HG03520 (cell line): ENCODE measurements around the gene CUTA.

ENCODE experiments used
- ATAC-seq: cut with Tn5 transposase; IDR thresholded peaks from one replicate; pipeline ENCODE4 v1.9.1; 2021; ENCODE audit warnings: mild to moderate bottlenecking, moderate library complexity; ENCODE audit not compliant: unreplicated experiment

Gene CUTA

DNA sequence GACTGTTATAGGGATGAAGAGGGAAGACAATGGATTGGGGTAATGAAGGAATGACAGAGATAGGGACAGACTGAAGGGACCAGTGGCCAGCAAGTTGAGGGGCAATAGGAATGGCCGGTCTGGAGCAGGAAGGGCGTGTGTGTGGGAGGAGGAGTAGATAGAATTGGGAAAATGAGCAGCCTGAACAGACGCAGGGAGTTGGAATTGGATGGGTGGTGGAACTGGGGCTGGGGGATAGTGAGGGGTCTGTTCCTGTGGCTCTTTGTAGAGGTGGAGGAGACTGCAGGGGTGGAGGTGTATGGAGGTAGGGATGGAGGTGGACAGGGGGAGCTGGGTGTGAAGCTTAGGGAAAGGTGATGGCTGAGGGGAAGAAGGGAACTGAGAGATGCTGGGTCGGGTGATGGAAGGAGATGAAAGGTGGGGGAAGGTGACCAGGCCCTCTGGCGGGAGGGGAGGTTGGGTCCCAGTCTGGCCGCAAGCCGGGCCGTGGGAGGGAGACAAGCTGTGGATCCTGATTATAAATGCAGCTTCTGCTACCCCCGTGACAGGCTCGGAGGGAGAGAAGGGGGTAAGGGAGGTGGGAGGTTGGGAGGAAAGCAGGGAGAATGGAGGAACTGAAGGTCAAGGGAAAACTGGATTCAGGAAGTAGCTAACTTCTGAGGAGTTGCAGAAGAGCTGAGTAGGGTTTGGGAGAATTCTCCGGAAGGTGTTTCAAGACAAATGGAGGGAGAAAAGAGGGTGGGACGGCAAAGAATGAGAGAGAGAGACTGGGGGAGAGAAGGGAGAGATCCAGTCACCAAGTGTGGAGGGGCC, 7.2 kb upstream of the CUTA start:
- ATAC-seq, result no peak

DNA sequence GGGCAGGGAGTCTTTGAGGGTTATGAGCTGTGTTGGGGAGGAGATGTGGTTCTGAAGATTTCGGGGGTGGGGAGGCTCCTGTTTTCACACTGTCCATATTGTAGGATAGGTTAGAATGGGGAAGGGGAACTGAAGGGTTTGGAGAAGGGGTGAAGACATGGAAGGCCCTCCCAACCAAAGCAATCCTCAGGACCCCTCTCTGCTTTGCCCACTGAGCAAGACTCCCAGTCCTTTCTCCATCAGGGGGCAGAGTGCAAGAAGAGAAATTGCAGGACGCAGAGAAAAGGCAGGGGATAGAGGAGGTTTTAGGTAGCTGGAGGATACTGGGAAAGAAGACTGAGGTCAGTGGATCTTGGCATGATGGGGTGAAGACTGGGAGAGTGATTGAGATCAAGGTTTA, 5.9 kb upstream of the CUTA start:
- no peak for ATAC-seq

DNA sequence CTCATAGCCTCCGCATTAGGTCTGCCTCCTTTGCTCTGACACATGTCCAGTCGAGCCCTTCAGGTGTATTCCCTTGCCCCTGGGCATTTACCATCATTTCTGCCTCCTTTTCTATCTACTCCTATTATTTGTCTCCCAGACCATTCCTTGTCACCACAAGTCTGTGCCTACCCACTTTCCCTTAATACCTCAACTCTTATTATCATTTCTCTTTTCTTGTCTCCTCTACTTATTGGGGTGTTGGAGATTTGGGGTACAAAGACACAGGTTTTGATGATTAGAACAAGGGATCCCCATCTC, 3.4 kb upstream of the CUTA start:
- ATAC-seq, result no peak

DNA sequence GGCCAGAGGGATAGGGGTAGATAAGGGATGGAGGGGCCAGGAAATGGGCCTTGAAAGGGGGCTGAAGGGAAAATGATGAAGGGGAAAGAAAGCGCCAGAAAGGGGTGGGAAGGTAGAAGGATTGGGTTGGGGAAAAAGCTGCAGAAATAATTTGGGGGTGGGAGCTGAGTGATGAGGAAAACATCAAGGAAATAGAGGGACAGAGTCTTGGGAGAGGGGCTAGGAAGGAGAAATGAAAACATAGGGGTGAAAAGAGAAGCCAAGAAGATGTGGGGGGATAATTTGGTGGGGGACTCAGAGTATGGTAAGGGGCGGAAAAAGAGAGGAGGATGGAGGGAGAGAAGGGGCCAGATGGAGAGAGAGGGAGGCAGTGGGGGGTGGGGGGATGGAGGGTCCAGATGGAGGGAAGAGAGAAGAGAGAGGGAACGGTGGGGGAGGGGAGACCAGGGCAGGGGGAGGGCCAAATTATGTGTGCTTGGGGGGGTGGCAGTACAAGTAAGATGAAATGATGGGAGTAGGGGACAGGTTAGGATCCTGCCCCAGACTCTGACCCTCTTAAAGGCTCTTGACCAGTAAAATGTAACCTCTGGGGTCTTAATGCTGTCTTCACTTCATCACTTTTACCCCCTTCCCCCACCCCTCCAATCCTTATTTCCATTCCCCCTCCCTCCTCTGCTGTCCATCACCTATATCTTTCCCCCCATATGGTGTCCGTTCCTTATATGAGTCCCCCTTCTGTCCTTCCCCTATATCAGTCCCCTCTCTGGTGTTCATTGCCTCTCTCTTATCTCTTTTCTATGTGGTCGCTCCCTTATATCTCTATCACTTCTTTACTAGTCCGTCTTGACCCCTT, 2.8 kb upstream of the CUTA start:
- ATAC-seq, result no peak

DNA sequence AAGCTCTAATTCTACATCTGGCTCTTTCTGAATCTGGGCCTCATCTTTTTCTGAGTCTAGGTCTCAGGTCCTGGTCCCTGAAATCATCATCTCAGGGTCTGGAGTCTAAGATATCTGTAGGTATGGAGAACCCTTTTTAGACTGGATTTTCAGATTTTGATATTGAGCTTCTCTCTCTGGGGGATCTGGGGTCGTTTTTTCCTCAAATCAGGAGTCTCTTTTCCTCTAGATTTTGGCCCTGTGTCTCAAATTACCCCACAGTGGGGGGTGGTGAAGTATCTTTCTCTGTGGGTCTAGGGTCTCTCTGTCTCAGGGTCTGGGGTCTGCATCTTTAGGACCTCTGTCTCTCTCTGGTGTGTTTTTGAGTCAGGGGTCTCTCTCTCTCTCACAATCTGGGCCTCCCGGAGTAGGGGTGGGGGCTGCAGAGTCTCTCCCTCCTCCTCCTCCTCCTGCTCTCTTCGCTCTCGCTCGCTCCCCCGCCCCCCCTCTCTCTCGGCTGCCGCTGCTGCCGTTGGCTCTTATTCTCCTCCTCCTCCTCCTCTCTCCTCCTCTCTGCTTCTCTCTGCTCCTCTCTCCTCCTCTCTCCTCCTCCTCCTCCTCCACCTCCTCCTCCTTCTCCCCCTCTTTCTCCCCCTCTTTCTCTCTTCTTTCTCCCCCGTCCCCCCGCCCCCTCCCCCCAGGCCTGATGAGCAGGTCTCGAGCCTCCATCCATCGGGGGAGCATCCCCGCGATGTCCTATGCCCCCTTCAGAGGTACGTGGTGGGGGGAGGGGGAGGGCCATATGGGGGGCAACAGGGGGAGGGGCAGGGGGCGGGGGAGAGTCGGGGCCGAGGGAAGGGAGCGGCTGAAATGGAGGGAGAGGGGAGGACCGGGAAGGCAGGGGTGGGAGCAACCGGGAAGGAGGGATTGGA, 1.9 kb upstream of the CUTA start, which contains the start of gene SYNGAP1:
Gene SYNGAP1 (plus strand): TSS at position 486 of the 911 bp plus-strand sequence. CDS start 200 bp downstream, at position 686.
- no peak for ATAC-seq

DNA sequence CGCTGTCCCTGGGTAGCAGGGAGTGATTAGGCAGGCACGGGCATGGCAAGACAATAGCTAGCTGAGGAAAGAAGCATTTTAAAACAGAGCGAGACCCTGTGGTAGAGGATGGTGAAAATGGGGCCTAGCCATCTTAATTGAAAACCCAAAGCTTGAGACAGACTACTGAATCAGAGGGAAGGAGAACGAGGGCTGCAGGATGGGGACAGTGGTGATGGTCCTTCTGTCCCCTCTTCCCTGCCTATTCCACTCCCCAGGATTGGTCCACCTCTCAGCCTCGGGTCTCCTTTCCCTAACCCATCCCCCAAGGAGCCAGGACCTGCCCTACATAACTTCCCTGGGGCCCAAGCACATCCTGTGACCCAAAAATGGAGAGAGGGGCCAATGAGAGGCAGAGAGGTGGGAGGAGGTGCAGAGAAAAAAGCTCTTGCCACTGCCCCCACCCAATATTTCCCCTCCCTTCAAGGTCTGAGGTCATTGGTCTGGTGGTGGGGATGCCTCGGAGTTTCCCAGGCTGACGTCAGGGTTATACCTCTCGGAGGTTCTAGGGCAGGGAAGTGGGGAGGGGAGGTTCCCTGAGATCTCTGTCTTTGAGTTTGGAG, 884 bp upstream of the CUTA start:
- no peak for ATAC-seq

DNA sequence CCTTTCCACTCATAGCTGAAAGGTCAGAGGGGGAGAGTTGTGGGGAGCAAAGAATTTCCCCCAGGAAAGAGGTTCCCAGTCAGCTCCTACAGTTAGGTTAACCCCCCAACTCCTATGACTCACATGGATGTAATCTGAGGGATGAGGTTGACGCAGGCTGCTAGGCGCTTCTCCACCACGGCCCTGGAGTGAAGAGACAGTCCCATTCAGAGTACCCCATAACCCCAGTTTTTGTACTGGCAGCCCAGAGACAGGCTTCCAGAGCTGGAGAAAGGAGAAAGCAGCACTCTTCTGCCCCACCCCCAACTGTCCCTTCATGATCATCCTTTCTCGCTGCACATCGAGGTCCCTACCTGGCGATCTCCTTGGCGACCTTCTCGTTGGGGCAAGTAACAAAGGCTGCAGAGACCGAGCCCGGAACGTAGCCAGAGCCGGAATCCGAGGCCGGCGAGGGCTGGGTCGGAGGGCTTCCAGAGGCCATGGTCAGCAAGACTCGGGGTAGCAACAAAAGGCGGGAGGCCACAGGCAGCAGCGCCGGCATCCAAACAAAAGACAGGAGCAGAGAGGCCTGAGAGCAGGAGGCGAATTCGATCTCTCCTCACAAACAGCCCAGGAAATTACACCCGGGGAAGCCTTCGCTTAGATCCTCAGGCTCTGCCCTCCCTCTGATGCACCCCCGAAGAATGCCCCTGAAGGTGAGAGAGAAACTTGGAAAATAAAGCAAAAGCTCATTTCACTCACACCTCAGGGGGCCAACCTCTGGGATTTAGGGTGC, 592 bp downstream of the CUTA start:
- ATAC-seq, result no peak

DNA sequence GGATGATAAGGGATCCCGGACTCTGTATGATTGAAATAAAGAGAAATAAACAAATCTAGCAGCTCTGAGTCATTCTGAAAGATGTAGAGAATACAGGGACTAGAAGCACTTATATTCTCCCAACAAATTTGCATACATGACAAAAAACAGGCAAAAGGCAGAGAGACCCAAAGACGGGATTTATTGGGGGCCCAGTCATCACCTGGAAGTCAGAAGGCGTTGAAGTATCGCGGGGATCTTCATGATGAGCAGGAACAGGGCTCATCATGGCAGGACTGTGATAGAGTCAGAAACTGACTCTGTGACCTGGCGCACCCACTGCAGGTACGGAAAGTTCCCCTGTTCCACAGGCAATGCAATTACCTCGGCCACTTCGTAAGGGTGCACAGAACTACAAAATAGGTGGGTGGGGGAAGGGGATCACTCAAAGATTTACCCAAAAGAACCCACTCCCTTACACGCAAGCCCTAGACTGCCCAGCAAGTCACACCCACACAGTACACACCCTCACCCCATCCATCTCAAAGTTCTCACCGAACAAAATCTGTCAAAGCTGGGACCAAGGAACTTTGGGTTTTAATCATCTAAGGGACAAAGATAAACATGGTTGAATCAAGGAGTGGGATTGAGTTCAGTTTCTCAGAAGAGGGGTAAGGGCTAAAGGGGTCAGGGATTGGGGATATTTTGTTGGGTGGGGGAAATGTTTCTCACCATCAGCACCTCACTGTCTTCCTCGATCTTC, 1.4 kb downstream of the CUTA start:
- ATAC-seq, result no peak

DNA sequence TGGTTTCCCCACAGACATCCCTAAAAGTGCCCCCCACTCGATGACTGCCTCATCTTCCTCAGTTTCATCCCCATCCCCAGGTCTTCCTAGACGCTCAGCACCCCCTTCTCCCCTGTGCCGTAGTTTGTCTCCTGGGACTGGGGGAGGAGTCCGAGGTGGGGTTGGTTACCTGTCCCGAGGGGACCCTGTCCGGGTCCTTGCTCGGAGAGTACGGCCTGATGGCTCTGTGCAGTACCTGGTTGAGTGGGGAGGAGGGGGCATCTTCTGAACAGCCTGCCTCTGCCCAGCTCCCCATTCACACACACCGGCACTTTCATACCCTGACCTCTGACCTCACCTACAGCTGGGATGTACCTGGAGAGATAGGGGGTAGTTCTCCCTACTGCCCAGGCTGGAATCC, 2.1 kb downstream of the CUTA start:
- ATAC-seq, result no peak

DNA sequence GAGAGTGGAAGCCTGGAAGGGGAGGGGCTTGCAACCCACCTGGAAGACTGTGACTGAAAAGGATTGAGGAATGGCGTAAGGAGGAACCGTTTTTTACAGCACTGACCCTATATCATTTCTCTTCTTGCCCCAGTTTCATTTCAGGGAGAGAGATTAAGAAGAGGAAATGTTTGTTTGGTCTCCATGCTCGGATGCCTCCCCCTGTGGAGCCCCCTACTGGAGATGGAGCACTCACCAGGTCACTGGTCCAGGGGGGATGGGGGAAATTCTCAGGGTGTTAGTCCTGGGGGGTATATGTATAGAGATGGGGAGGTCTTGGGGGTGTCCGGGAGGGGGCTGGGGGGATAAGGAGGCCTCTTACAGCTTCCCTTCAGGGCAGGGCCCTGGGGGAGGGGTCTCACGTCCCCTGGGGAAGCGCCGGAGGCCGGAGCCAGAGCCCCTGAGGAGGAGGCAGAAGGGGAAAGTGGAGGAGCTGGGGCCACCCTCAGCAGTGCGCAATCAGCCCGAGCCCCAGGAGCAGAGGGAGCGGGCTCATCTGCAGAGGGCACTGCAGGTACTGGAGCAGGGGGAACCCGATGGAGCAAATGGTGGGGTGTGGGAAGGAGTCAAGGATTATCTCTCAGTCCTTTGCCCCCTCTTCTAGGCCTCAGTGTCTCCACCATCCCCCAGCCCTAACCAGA, 3.2 kb downstream of the CUTA start:
- ATAC-seq, result no peak

DNA sequence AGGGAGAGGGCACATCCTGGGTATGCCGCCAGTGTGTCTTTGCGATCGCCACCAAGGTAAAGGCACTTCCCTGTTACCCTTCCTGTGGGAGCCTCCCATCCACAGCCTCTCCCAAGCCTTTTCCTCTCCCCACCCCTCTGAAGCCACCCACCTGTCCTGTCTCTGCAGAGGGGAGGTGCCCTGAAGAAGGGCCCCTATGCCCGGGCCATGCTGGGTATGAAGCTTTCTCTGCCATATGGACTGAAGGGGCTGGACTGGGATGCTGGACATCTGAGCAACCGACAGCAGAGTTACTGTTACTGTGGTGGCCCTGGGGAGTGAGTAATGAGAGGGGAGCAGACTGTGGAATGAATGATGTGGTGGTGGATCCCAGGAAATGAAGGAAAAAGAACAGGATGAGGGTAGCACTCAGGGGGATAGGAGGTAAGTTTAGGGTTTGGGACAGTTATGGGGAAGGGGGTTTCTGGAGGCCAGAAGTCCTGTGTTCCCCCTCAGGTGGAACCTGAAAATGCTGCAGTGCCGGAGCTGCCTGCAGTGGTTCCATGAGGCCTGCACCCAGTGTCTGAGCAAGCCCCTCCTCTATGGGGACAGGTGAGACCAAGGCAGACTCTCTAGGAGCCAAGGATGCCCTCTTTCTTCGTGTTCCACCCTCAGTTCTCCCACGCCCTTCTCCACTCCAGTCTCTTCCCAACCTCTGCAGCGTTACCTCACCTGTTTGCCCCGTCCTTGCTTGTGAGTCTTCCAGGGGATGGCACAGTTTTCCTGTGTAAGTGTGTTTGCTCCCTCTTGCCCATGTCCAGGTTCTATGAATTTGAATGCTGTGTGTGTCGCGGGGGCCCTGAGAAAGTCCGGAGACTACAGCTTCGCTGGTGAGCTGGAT, 4.4 kb downstream of the CUTA start:
- no peak for ATAC-seq

DNA sequence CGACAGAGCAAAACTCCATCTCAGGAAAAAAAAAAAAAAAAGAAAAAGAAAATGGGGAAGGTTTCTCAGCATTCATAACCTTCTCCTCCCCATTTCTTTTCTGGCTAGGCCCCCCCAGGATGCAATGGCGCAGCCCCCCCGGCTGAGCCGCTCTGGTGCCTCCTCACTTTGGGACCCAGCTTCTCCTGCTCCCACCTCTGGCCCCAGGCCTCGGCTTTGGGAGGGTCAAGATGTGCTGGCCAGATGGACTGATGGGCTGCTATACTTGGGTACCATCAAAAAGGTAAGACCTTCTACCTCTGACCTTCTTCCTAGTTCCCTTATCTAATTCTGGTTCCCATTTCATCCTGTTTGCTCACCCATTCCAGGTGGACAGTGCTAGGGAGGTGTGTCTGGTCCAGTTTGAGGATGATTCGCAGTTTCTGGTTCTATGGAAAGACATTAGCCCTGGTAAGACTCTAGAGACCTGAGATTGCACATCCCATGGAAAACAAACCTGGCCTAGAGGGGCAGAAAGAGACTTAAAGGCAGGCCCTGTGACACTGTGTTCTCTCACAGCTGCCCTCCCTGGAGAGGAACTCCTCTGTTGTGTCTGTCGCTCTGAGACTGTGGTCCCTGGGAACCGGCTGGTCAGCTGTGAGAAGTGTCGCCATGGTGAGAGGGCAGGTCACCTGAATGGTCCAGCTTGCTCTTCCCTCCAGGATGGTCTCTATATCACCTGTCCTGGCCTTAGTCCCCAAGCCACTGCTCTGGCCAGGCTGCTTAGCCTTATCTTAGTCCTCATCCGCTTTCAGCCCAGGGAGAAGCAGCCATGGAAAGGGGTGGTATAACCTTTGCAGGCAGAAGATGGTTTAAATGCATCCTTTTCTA, 5.5 kb downstream of the CUTA start:
- no peak for ATAC-seq

DNA sequence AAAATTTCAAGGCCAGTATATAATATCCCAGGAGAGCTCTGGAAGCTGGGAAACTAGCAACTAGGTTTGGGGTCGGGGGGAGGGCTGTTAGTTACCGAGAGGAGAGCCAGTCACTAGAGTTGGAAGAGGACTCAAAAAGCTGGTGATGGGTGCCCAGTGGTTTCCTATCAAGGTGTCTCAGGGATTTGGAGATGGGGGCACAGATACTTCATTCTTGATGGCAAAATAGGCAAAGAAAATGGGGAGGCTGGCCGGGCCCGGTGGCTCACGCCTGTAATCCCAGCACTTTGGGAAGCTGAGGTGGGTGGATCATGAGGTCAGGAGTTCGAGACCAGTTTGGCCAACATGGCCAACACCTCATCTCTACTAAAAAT, 6.3 kb downstream of the CUTA start:
- no peak for ATAC-seq

DNA sequence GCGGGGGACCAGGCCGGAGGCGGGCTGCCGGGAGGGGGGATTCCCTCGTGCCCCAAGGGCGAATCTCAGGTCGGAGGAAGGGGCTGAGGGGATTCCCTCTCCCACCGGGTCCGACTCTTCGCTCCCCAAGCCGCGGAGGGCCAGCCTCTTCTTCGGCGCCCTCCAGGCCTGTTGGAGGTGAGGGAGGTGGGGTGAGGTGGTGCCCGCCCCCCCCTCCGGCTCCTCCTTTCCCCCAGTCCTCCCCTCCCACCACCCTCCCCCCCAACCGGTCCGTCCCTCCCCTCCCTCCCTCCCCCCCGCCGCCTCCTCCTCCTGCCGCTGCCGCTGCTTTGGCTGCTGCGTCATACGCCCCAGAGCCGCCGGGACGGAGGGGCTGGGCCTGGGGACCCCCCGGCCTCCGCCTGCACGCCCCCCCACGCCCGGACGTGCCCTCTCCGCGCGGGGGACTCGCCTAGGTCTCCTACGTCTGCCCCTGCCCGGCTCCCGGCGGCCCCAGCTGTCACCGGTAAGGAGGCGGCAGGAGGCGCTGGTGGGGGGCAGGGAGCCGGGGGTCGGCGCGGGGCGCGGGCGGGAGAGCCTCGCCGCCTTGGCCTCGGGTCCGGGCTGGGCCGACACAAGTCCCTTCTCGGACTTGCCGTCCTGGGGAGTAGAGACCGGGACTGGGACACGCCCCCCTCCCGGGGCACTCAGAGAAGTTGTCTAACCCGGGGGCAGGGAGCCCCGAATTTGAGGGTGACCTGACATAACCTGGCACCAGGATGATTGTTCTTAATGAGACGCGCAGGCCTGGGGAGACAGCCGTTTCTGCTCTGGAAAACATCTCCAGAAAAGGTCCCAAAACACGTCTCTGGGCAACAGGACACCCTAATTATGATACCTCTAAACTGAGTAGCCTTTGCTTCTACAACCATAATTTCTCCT, 6.9 kb downstream of the CUTA start, which contains the start of gene PHF1:
Gene PHF1 (plus strand): TSS at position 304 of the 921 bp plus-strand sequence. CDS start 1,250 bp downstream, outside the sequence.
- peak; percentile 31 for ATAC-seq

DNA sequence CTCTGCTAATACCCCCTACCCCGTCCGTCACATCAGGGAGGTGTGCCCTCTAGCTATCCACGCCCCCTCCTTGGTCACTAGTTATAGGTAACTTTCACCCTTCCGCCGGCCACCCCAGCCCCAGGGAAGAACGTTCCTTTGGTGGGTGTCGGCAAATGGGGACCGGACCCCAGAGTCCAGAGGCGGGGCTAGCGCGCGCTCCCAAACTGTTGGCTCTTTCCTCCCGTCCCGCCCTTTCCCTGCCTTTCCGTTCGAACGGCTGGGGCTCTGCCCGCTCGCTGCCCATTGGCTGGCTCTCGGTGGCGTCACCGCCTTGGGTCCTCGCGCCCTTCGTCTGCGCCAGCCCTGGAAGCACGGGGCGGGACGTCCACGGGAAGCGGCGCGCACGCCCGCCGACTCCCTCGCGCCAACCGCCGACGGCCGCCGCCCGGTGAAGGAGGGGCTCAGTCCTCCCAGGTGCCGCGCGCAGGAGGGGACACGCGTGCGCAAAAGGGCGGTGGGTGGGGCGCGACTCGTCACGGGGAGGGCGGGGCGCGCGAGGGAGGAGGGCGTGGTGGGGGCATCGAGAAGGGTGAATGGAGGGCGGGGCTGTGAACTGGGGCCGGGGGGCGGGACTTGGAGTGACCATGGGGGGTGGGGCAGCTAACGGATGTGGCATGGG, 7.7 kb downstream of the CUTA start:
- ATAC-seq, result peak; percentile 79
